ENCODE results near the gene OSTF1. TPM values are rescaled to one million over a fixed set of nuclear protein-coding genes. Genes with fewer than 3 reads are reported as not detected.

The OSTF1 gene
- total and polyA plus RNA-seq, 2 experiments from 2014 or later, result 15.6 to 24.0 TPM

DNA sequence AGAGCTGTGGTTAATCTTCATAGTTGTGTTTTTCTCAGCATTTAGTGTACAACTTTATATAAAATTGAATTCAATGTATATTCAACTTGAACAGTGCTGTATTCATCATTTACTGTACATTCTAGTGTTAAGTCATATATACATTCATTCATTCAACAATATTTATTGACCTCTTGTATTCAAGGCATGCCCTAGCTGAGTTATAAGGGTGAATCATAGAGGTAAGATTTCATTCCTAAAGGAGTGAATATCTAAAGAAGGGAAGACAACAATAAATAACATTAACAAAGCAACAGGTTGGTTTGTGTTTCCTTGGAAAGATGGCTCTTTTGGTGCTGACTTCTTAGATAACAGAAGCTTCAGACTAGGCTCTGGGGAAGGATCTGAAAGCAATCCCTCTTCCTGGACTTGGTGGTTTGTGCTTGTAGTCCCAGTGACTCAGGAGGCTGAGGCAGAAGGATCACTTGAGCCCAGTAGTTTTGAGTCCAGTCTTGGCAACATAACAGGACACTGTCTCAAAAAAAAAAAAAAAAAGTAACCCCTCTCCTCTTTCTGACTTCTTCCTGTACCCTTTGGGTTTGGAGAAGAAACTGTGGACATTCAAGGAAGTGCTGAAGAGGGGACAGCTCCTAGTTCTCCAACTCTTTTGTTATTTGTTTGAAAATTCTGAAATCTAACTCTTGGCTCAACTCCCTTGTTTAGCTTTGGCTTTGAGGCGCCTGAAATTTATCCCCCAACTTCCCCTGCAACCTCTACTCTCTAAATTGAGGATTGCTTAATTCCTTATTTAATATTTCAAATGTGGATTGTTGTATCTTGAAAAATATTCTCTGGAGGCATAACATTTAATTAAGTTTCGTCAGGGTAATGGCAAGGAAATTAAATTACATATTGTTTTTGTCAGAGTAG lies 80.2 kb downstream of the OSTF1 start:
- Histone ChIP-seq H3K4me3 (no peak overlapping the region), H3K27me3 (ENCODE audit: insufficient read depth) (no peaks in the 10 kb centered on the region), H4K20me1 (replicated peaks; ENCODE audit: insufficient read depth) (no peaks in the 10 kb centered on the region), H2AFZ (0 out of 2 replicates have a peak overlapping the region, but pooled peaks have one; percentile 53), H3K79me2 (replicated peaks; ENCODE audit: insufficient read depth) (no peaks in the 10 kb centered on the region), H3F3A (replicated peaks; ENCODE audit: low read depth) (no peaks in the 10 kb centered on the region), H3K27ac (ENCODE audit: low read depth) (no peak overlapping the region), H3K9me2 (ENCODE audit: insufficient read depth) (0 out of 2 replicates have a peak, but pooled peaks cover 10% of the 10 kb centered on the region), H3K4me2 (no peak overlapping the region), H3K36me3 (ENCODE audit: insufficient read depth) (no peaks in the 10 kb centered on the region), H3K4me1 (ENCODE audit: insufficient read depth) (peaks cover 17% of the 10 kb centered on the region)
- no peak for DNase-seq (ENCODE audit: low spot score)
- Mint-ChIP-seq H3K4me1 (peaks cover 11% of the 10 kb centered on the region), H3K27me3 (ENCODE audit: insufficient read depth, low read depth, poor library complexity) (no peaks in the 10 kb centered on the region), H3K9me3 (peaks cover 6% of the 10 kb centered on the region; the same call in 1 of the 3 replicates), H3K4me3 (no peak overlapping the region), H3K36me3 (ENCODE audit: low read depth) (no peaks in the 10 kb centered on the region; the same call in 2 of the 3 replicates), H3K27ac (peak overlapping the region; percentile 32; the same call in 1 of the 2 replicates)
- TF ChIP-seq EZH2 (IDR thresholded peaks at IDR 0.05; ENCODE audit: low read depth, unreplicated experiment) (no peak), NANOG (IDR thresholded peaks at IDR 0.05; ENCODE audit: borderline replicate concordance) (no peak), EZH2phosphoT487 (IDR thresholded peaks at IDR 0.05; ENCODE audit: unreplicated experiment) (no peak), STAT1 (IDR thresholded peaks at IDR 0.05; ENCODE audit: unreplicated experiment) (no peak), ZNF114 (CRISPR knock-in tag; IDR thresholded peaks at IDR 0.05) (no peak)
- no peak for ATAC-seq

DNA sequence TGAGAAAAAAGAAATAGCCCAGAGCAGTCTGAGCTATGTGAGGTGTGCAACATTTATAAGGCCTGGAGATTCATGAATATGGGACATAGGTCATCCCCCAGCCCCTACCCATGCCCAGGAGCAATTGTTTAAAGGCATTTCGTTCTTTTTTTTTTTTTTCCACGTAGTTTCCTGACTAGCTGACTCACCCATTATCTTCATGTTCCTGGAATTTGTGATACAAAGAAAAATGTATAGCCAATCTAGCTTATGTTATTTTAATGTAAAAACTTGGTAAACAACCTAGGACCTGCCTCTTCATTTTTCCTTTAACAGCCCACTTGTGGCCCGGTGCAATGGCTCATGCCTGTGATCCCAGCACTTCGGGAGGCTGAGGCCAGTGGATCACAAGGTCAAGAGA lies 81.3 kb downstream of the OSTF1 start:
- Histone ChIP-seq H2AFZ (no peak overlapping the region), H3K4me3 (no peak overlapping the region), H3K36me3 (ENCODE audit: insufficient read depth) (no peaks in the 10 kb centered on the region), H4K20me1 (replicated peaks; ENCODE audit: insufficient read depth) (no peaks in the 10 kb centered on the region), H3K27ac (ENCODE audit: low read depth) (0 out of 2 replicates have a peak overlapping the region, but pooled peaks have one; percentile 40), H3F3A (replicated peaks; ENCODE audit: low read depth) (no peaks in the 10 kb centered on the region), H3K4me1 (ENCODE audit: insufficient read depth) (peaks cover 17% of the 10 kb centered on the region), H3K4me2 (peak overlapping the region; percentile 36; the same call in 1 of the 2 replicates), H3K79me2 (replicated peaks; ENCODE audit: insufficient read depth) (no peaks in the 10 kb centered on the region), H3K27me3 (ENCODE audit: insufficient read depth) (no peaks in the 10 kb centered on the region), H3K9me2 (ENCODE audit: insufficient read depth) (0 out of 2 replicates have a peak, but pooled peaks cover 10% of the 10 kb centered on the region)
- no peak for ATAC-seq
- Mint-ChIP-seq H3K4me3 (no peak overlapping the region), H3K27me3 (ENCODE audit: insufficient read depth, low read depth, poor library complexity) (no peaks in the 10 kb centered on the region), H3K27ac (peak overlapping the region; percentile 73; the same call in 1 of the 2 replicates), H3K9me3 (peaks cover 3% of the 10 kb centered on the region; the same call in 1 of the 3 replicates), H3K4me1 (peaks cover 11% of the 10 kb centered on the region), H3K36me3 (ENCODE audit: low read depth) (no peaks in the 10 kb centered on the region)
- DNase-seq (ENCODE audit: low spot score), result no peak
- TF ChIP-seq EZH2phosphoT487 (IDR thresholded peaks at IDR 0.05; ENCODE audit: unreplicated experiment) (no peak), ETS1 (IDR thresholded peaks at IDR 0.05) (no peak), JUNB (IDR thresholded peaks at IDR 0.05; ENCODE audit: unreplicated experiment) (no peak), CTCF (conservative IDR thresholded peaks at IDR 0.05; ENCODE audit: low read depth in 2 of 2) (no peak), STAT1 (IDR thresholded peaks at IDR 0.05; ENCODE audit: unreplicated experiment) (no peak), ZNF331 (CRISPR knock-in tag; IDR thresholded peaks at IDR 0.05; ENCODE audit: low read depth) (no peak)
- TF ChIP-seq, protein P1, sequence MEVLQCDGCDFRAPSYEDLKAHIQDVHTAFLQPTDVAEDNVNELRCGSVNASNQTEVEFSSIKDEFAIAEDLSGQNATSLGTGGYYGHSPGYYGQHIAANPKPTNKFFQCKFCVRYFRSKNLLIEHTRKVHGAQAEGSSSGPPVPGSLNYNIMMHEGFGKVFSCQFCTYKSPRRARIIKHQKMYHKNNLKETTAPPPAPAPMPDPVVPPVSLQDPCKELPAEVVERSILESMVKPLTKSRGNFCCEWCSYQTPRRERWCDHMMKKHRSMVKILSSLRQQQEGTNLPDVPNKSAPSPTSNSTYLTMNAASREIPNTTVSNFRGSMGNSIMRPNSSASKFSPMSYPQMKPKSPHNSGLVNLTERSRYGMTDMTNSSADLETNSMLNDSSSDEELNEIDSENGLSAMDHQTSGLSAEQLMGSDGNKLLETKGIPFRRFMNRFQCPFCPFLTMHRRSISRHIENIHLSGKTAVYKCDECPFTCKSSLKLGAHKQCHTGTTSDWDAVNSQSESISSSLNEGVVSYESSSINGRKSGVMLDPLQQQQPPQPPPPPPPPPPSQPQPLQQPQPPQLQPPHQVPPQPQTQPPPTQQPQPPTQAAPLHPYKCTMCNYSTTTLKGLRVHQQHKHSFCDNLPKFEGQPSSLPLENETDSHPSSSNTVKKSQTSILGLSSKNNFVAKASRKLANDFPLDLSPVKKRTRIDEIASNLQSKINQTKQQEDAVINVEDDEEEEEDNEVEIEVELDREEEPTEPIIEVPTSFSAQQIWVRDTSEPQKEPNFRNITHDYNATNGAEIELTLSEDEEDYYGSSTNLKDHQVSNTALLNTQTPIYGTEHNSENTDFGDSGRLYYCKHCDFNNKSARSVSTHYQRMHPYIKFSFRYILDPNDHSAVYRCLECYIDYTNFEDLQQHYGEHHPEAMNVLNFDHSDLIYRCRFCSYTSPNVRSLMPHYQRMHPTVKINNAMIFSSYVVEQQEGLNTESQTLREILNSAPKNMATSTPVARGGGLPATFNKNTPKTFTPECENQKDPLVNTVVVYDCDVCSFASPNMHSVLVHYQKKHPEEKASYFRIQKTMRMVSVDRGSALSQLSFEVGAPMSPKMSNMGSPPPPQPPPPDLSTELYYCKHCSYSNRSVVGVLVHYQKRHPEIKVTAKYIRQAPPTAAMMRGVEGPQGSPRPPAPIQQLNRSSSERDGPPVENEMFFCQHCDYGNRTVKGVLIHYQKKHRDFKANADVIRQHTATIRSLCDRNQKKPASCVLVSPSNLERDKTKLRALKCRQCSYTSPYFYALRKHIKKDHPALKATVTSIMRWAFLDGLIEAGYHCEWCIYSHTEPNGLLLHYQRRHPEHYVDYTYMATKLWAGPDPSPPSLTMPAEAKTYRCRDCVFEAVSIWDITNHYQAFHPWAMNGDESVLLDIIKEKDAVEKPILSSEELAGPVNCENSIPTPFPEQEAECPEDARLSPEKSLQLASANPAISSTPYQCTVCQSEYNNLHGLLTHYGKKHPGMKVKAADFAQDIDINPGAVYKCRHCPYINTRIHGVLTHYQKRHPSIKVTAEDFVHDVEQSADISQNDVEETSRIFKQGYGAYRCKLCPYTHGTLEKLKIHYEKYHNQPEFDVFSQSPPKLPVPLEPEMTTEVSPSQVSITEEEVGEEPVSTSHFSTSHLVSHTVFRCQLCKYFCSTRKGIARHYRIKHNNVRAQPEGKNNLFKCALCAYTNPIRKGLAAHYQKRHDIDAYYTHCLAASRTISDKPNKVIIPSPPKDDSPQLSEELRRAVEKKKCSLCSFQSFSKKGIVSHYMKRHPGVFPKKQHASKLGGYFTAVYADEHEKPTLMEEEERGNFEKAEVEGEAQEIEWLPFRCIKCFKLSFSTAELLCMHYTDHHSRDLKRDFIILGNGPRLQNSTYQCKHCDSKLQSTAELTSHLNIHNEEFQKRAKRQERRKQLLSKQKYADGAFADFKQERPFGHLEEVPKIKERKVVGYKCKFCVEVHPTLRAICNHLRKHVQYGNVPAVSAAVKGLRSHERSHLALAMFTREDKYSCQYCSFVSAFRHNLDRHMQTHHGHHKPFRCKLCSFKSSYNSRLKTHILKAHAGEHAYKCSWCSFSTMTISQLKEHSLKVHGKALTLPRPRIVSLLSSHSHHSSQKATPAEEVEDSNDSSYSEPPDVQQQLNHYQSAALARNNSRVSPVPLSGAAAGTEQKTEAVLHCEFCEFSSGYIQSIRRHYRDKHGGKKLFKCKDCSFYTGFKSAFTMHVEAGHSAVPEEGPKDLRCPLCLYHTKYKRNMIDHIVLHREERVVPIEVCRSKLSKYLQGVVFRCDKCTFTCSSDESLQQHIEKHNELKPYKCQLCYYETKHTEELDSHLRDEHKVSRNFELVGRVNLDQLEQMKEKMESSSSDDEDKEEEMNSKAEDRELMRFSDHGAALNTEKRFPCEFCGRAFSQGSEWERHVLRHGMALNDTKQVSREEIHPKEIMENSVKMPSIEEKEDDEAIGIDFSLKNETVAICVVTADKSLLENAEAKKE (CRISPR knock-in tag; IDR thresholded peaks at IDR 0.05), result no peak
